ENCODE measurements around the gene SPATA33. TPM values are rescaled to one million over a fixed set of nuclear protein-coding genes. Genes with fewer than 3 reads are reported as not detected.
"Not testable (repeated sequence)": the region's sequence is repeated elsewhere in the genome, so short reads cannot be mapped to it uniquely, and the experiment has no call there.

The SPATA33 gene
- total RNA-seq, 1 donor from 2014 or later: 13.6 TPM

- DNase-seq (ENCODE audit: low spot score): no peak
Measured at GRCh38 chr16:89693931-89694783, 36.5 kb downstream of the SPATA33 start.

DNA sequence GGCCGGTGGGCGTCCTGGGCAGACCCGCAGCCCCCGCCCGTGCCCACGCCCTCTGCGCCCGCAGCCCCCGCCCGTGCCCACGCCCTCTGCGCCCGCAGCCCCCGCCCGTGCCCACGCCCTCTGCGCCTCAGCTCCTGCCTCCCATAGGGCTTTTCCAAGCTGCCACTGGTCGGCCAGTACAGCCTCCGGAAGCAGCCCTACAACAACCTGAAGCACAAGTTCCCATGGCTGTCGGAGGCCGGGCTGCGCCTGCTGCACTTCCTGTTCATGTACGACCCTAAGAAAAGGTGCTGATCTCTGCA lies 37.1 kb downstream of the SPATA33 start:
- DNase-seq (ENCODE audit: low spot score): not testable (repeated sequence)

DNA sequence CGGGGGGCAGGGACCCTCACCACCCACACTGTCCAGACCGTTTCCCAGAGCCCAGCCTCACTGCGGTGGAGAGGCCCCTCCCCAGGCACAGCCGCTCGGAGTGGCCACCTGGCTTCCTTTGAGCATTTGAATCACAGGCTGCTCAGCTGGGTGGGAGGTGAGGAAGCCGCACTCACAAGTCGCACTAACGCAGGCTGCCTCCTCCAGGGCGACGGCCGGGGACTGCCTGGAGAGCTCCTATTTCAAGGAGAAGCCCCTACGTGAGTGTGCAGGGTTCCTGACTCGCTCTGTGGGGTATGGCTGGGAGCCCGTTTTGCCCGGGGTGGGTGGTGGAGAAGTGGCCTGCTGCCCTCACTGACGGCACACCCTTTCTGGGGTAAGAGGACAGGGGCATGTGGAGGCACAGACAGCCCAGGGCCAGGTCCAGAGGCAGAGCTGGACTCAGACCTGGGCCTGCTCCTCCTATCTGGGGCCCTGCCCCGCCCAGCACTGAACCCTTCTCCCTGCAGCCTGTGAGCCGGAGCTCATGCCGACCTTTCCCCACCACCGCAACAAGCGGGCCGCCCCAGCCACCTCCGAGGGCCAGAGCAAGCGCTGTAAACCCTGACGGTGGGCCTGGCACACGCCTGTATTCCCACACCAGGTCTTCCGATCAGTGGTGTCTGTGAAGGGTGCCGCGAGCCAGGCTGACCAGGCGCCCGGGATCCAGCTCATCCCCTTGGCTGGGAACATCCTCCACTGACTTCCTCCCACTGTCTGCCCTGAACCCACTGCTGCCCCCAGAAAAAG lies 37.6 kb downstream of the SPATA33 start:
- no peak for DNase-seq (ENCODE audit: low spot score)

DNA sequence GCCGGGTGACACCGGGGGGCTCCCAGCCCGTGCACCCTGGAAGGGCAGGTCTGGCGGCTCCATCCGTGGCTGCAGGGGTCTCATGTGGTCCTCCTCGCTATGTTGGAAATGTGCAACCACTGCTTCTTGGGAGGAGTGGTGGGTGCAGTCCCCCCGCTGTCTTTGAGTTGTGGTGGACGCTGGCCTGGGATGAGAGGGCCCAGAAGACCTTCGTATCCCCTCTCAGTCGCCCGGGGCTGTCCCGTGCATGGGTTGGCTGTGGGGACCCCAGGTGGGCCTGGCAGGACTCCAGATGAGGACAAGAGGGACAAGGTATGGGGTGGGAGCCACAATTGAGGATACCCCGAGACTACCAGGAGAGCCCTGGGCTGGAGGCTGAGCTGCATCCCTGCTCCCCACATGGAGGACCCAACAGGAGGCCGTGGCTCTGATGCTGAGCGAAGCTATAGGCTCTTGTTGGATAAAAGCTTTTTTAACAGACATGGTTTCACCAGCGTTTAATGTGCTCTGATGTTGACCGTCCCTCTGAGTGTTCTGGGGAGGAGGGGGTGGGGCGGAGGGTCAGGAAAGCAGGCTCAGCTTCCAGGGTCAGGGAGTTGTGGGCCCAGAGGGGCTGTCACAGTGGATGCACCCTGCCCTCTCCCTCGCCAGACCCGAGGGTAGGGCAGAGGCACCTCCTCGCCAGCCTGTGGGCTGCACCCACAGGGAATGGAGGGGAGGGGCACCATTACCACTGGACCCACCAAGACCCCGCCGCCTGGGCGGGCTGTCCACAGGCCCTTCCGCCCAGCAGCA lies 38.4 kb downstream of the SPATA33 start:
- no peak for DNase-seq (ENCODE audit: low spot score)

DNA sequence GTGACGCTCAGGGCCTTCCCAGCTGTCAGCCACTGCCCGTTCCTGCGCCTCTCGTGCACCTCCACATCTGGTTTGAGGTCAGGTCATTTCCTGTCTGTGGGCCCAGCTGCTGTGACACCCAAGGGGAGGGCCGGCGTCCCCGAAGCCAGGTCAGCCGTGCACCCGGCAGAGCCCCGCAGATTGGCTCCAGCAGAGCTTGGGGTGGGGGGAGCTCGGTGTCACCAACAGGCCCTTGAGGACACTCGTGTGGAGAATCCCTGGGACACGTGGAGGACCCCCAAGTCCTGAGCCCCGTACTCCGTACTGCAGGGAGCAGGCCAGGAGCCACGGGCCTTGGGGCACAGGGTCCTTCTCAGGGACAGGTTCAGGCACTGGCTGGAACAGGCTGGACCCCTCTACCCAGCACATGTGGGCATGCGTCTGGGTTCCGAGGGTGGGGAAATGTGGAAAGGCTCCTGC lies 39.1 kb downstream of the SPATA33 start:
- DNase-seq (ENCODE audit: low spot score): no peak

GRCh38 chr16:89697161-89697615 lies 39.6 kb downstream of the SPATA33 start:
- no peak for DNase-seq (ENCODE audit: low spot score)

DNA sequence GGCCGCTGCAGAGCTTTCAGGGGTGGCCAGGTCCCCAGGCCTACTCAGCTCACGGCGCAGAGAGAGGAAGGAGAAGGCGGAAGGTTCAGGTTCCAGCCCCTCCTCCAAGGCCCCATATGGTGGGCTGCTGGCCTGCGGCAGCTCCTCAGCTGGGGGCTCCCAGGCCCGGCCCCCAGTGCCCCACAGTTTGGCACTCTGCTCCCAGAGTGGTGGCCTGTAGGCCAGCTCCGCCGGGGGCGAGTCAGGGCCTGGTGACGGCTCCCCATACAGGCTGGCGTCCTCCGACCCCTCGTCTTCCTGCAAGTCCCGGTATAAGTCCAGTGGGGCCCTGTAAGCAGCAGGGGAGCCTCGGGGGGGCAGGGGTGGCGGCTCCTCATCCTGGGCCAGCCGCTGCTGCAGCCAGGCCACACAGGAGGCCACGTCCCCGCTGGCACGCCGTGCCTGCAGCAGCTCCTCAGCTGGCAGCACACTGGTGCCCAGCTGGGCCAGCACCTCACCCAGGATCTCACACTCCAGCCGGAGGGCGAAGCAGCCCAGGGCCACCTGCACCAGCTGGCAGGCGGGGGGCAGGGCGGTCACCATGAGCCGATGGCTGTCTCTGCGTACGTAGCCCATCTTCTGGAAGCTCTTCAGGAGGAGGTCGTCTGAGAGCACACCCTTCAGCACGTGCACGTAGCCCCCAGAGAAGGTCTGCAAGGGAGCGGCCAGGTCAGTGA lies 40.1 kb downstream of the SPATA33 start:
- DNase-seq (ENCODE audit: low spot score): no peak

DNA sequence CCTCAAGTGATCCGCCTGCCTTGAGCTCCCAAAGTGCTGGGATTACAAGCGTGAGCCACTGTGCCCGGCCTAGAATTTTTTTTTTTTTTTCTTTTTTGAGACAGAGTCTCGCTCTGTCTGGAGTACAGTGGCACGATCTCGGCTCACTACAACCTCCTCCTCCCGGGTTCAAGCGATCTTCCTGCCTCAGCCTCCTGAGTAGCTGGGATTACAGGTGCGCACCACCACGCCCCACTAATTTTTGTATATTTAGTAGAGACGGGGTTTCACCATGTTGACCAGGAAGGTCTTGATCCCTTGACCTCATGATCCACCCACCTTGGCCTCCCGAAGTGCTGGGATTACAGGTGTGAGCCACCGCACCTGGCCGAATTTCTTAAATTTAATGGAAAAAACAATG lies 41.1 kb downstream of the SPATA33 start:
- not testable (repeated sequence) for DNase-seq (ENCODE audit: low spot score)

DNA sequence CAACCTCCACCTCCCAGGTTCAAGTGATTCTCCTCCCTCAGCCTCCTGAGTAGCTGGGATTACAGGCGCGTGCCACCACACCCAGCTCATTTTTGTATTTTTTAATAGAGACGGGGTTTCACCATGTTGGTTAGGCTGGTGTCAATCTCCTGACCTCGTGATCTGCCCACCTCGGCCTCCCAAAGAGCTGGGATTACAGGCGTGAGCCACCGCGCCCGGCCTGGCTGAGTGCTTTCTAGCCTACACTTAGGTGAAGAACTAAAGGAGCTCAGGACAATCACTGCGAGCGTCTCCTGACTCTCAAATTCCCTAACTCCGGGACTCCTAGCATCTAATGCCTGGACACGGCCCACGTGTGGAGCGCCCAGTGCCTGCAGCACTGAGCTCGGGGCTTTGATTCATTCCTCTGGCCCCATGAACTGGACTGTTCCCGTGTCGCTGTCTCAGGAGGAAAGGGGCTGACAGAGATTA lies 42.0 kb downstream of the SPATA33 start:
- not testable (repeated sequence) for DNase-seq (ENCODE audit: low spot score)

GRCh38 chr16:89700100-89700648 lies 42.5 kb downstream of the SPATA33 start:
- DNase-seq (ENCODE audit: low spot score): peak; percentile 99

DNA sequence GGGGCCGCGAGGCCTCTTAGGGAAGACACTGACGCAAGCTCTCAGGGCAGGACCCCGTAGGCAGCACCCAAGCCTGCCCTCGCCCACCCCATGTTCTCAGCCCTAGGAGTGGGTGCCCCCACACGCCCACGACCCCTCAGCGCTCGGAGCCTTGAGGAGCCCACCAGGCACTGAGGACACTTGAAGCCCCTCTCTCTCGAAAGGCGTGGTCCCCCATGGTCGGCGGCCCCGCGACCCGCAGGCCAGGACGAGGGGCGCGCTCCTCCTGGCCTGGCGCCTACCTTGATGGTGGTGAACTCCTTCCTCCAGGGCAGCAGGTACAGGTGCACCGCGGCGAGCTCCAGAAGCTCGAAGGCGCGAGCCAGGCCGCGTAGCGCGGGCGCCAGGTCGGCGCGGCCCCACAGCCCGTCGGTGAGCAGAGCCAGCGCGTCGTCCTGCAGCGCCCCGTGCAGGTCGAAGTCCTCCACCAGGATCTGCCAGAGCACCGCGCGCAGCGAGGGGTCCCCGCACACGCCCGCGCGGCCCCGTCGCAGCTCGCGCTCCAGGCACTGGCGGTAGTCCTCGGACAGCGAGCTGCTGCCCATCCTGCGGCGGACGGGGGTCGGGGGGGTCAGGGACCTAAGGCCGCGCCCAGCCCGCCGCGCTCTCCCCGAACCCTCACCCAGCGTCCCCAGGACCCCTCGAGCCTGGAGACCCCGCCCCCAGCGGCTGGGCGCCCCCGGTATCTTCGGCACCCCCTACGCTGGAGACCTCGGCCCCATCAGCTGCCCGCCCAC lies 43.2 kb downstream of the SPATA33 start:
- peak; percentile 65 for DNase-seq (ENCODE audit: low spot score)

- DNase-seq (ENCODE audit: low spot score): peak; percentile 94
Measured at GRCh38 chr16:89701425-89702406, 44.1 kb downstream of the SPATA33 start, which contains the start of gene SPATA2L. SPATA2L (minus strand) TSS chr16:89701705; CDS start chr16:89701232, 473 bp downstream.

GRCh38 chr16:89704281-89704680 lies 46.6 kb downstream of the SPATA33 start:
- DNase-seq (ENCODE audit: low spot score): no peak

DNA sequence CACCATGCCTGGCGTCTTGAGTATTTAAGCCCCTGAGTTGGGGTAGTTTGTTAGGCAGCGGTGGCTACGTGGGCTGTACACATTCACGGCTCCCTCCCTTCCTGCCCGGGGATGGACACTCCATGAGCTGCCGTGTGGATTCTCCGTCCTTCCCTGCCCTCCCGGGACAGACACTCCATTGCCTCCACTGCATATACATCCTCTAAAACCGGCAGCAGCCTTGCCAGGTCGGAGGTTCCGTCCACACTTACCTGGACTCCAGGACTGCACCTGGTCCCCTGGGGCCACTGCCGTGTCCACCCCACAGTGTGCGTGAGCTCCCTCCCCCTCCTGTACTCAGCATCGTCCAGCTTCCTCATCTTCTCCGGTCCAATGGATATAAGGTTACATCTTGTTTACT lies 47.4 kb downstream of the SPATA33 start:
- DNase-seq (ENCODE audit: low spot score): no peak

- no peak for DNase-seq (ENCODE audit: low spot score)
Measured at GRCh38 chr16:89706518-89707260, 49.1 kb downstream of the SPATA33 start.

DNA sequence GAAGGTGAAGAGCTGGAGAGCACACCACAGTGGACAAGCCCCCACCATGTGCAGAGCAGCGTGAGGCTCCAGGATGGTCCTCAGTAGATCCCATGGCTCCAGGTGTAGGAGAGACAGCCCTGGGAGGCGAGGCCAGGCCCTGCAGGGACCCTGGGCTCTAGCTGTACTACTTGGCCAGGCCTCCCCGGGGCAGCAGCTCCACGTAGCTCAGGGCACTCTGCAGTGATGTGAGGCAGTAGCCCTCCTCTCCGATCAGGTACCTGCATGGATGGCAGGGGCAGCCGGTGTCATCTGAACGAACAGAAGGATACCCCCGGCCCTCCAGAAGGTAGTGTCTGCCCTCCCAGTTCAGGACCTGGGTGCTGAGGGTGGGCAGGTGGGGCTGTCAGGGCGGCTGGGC lies 50.1 kb downstream of the SPATA33 start:
- DNase-seq (ENCODE audit: low spot score): no peak

- no peak for DNase-seq (ENCODE audit: low spot score)
Measured at GRCh38 chr16:89708481-89708931, 50.9 kb downstream of the SPATA33 start.

GRCh38 chr16:89709166-89709565 lies 51.5 kb downstream of the SPATA33 start:
- no peak for DNase-seq (ENCODE audit: low spot score)

All from mucosa of gallbladder (tissue), 1 donor.